HG02759 (cell line): Measurements from ENCODE around the gene STARD10.
"Not testable (repeated sequence)": the region's sequence is repeated elsewhere in the genome, so short reads cannot be mapped to it uniquely, and the experiment has no call there.

Experiments
- ATAC-seq: cut with Tn5 transposase; IDR thresholded peaks from one replicate; pipeline ENCODE4 v1.9.1; 2021; ENCODE audit warnings: mild to moderate bottlenecking, moderate library complexity; ENCODE audit not compliant: unreplicated experiment

STARD10 gene, protein sequence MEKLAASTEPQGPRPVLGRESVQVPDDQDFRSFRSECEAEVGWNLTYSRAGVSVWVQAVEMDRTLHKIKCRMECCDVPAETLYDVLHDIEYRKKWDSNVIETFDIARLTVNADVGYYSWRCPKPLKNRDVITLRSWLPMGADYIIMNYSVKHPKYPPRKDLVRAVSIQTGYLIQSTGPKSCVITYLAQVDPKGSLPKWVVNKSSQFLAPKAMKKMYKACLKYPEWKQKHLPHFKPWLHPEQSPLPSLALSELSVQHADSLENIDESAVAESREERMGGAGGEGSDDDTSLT

DNA sequence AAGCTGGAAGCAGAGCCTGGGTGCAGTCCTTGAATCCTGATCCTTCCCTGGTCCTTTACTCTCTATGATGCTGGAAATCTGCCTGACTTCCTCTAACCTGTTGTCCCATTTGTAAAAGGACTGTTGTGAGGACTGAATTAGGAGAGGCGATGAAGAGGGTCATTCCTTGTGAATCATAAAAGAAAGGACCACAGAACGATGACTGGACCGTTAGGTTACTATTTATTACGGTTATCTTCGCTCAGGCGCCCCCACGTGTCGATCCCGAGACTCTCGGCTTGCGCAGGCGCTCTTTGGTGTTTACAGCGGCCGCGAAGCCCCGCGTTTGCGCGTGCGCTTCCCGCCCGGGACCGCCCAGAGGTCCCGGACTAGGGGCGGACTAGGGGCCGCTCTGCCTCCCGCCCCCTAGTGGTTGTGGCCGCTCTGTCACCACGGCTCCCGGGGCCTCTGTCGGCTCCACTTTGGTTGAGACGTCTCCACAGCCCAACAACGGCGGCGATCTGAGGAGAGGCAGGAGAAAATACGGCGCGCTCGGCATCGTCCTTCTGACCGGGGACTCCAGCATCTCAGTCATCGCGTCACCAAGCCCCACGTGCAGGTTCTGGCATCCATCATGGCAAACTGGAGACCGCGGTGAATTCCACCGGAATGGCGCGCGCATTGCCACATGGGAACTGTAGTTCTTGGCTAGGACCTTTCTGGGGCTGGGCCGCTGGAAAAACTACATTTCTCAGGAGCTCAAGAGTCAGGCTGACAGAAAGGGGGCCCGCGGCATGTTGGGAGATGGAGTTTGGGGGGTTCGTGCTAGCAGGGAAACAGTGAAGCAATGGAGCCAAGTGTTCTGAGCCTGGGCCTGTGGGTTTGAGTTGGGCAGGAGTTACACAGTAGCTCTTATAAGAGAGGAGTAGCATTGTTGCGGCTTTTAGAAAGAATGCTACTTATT is at the start of gene STARD10:
STARD10 (minus strand) TSS at position 623 of the 943 bp plus-strand sequence. CDS start 12,866 bp downstream, outside the sequence.
- peak; percentile 90 for ATAC-seq

- ATAC-seq = no peak
These were observed 48.9 kb upstream of the STARD10 start for GRCh38 chr11:72842653-72843330.

DNA sequence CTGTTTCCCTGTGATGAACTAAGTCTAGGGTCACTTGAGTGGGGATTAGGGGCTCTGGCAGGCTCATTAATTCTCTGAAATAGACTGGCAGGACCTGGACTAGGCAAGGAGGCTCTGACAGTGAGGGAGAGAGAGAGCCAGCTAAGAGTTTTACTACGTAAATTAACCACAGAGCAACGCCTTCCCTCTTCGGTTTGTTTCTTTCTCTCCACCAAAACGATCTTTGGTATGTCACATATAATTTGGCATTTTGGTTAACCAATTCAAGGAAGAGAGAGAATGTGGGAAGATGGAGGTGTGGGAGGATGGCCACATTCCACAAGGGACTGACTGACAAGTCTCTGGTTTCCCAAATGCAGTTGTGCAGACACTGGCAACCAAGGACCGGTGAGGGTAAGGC is 48.3 kb upstream of the STARD10 start:
- ATAC-seq = no peak

GRCh38 chr11:72841397-72841796 is 47.5 kb upstream of the STARD10 start:
- no peak for ATAC-seq

DNA sequence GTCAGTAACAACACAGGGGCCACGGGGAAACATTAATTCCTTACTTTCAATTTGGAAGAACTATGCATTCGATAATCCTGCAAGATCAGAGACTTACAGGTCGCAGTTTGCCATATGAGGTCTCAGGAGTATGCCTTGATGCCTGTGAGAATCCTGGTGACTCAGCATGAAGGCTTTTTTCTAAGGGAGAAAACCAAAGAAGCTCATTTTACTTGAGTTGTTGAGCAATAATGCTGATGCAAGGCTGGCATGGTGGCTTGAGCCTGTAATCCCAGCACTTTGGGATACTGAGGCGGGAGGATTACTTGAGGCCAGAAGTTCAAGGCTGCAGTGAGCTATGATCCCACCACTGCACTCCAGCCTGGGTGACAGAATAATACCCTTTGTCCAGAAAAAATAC is 46.9 kb upstream of the STARD10 start:
- ATAC-seq = no peak

- no peak for ATAC-seq
These were observed 45.0 kb upstream of the STARD10 start for GRCh38 chr11:72838691-72839305.

GRCh38 chr11:72836111-72836510 is 42.3 kb upstream of the STARD10 start:
- no peak for ATAC-seq

GRCh38 chr11:72834905-72835304 is 41.1 kb upstream of the STARD10 start:
- no peak for ATAC-seq

GRCh38 chr11:72833811-72834493 is 40.1 kb upstream of the STARD10 start:
- no peak for ATAC-seq

DNA sequence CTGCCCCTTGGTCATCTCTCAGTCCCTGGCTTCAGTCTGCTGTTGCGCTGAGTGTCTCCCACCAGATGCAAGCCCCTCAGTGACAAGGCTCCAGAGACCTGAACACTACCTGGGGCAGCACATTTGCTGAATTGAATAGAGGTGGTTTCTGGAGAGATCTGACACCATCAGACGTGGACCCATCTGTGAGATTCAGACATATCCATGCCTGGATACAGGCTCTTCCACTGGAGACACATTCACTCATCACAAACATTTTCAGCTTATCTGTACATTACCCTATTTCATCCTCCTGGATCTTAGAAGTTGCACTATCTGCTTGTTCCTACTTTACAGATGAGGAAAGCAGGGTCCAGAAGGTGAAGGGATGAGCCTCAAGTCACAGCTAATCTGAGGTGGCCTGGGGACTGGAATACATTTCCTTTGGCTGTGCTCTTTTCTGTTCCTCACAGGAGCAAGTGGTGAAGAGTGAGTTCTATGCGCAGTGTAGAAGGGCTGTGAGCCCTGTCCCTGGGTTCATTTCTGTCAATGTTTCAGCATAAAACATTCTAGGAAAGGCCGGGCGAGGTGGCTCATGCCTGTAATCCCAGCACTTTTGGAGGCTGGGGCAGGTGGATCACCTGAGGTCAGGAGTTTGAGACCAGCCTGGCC is 39.4 kb upstream of the STARD10 start:
- ATAC-seq = no peak

DNA sequence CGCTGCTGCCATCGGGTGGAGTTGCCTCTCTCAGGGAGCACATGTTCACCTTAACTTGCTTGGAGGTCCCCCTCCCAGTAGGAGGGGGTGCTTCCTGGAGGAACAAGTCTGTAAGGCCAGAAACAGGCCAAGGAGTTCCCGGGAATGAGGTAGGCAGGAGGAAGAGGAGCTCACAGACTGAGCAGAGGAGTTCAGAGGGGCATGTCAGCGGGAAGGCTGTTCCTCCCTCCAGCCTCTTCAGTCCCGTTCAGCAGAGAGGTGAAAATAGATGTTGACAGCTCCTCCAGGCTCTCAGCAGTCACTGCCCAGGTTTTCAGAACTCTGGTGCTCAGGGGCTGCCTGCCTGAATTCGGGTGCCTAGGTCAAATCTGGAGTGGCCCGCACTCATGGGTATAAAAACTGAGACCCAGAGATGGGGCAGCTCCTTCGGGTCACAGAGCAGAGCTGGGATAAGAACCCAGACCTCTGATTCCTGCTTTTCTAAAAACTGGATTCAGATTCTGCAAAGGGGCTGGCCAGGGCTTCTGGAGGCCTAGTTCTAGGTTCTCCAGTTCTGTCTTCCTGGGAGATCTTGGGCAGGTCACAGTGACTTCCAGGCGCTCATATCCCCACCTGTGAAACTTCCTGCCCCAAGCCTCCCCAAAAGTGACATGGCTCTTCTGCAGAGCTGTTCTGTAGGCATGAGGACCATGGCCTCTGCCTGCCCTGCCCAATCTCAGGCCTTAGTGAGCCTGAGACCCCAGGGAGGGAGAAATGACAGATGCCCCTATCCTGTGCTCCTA is 38.6 kb upstream of the STARD10 start:
- no peak for ATAC-seq

DNA sequence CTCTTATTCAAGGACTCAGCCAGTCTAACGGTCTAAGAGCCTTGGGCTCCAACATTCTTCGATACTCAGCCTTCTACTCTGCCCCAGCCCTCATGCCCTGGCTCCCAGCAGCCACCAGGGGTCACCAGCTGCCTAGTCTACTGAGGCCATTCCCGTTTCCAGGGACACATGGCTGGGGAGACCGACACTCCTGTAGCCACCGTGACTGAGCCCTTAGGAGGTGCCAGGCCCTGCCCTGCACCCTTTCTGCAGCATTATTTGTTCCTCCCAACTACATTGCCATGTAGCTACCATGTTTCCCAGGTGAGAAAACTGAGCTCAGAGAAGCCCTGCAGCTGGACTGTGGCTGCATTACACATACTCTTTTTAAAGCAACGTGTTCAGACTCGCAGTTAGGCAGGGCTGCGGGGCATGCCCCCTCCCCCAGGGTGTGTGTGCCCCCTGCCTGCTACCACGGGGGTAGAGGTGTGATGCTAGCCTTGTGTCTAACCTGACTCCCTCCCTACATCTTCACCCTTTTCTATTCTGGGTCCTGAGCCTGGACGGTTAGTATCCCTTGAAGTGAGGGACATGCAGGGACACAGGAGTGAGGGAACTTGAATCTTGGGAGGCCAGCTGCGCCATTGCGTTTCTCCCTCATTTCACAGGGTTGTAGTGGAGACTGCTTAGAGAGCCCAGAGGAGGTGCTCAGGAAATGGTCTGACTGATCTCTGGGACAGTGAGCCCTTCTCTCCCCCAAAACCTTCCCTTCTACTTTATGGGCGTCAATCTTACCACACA is 37.9 kb upstream of the STARD10 start:
- ATAC-seq = peak; percentile 56

DNA sequence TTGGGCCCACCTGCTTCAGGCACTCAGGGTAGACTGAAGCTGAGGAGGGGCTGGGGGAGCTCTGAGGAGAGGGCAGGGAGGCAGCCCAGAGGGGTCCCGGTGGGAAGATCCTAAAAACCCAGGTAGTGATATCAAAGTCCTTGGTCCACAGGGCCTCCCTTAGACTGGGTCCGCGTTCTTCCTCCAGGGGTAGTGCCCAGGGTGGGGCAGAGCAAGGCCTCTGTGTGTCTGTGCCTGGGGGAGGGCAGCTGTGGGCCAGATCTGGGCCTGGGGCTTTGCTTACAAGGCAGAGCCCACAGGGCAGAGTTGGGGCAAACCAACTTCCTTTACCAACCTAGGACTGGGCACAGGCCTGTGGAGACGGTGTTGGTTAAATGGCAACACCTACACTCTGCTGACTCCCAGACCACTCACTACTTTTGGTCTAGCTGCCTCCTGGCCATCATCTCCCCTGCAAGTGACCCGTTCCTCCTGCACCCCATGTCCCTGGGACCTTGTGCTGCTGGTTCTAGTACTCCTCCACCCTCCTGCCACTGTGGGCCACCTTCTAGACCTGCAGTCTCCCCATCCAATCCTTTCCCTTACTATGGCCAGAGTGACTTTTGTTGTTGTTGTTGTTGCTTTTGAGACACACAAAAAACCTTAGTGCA is 36.2 kb upstream of the STARD10 start:
- no peak for ATAC-seq

- ATAC-seq = no peak
These were observed 35.3 kb upstream of the STARD10 start for GRCh38 chr11:72829178-72829577.

DNA sequence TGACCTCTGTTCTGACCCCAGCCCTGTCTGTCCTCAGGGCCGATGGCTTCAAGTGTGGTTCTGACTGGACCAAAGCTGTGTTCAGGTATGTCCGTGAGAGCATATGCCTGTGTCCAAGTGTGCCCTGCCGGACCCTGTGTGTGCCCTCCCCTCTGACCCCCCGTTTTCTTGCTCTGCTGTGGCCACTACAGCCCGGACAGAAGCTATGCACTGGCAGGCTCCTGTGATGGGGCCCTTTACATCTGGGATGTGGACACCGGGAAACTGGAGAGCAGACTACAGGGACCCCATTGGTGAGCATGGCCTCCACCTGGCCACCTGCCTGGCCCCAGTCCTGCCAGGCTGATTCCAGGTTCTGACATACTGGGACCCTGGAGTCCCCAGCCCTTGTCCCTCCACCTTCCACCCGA is 34.9 kb upstream of the STARD10 start:
- no peak for ATAC-seq

DNA sequence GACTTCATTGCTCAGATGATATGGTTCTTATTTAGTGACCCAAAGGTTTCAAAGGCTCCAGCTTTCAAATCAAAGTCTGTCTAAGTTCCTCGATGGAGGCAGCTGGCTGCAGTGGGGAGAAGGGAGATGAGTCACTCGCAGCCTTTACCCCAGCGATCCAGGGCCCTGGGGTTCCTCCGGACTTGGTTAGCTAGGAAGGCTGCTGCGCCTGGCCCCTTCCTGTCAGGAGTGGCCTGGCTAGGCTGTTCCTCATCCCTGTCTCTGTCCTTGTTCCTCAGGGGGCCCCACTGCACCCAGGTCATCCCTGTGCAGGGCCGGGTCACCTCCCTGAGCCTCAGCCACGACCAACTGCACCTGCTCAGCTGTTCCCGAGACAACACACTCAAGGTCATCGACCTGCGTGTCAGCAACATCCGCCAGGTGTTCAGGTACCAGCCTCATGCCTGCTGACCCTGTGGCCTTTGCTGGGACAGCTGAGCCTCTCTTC is 34.3 kb upstream of the STARD10 start:
- no peak for ATAC-seq

GRCh38 chr11:72827656-72828055 is 33.8 kb upstream of the STARD10 start:
- not testable (repeated sequence) for ATAC-seq
